GM13976 (cell line): ENCODE measurements around the gene MGARP.
"Not testable (repeated sequence)": the region's sequence is repeated elsewhere in the genome, so short reads cannot be mapped to it uniquely, and the experiment has no call there.

Source experiments
- DNase-seq: peaks from one replicate; pipeline ENCODE4 v3.0.0; 2012; ENCODE audit warnings: low spot score
- CTCF ChIP-seq: IDR thresholded peaks from 2 replicates; pipeline ENCODE4 v1.5.1; 2012; ENCODE audit warnings: borderline replicate concordance, mild to moderate bottlenecking; ENCODE audit not compliant: insufficient read depth; ENCODE audit errors: extremely low read depth, missing control alignments, control extremely low read depth
- in situ Hi-C: fragments of 300-500 bp; cut with MboI; formaldehyde crosslinking; loops from one replicate; pipeline ENCODE4 v1.12.0; 2022; ENCODE audit warnings: low sequenced_read_pairs, mixed read lengths, inconsistent platforms; ENCODE audit not compliant: unreplicated experiment

MGARP gene

GRCh38 chr4:139265654-139266053 is 14.4 kb downstream of the MGARP start:
- in situ Hi-C loops = no loop called here
- DNase-seq = no peak
- no peak for TF ChIP-seq CTCF

- in situ Hi-C loops = no loop called here
- TF ChIP-seq CTCF = no peak
- no peak for DNase-seq
Measured at GRCh38 chr4:139256349-139256748, 23.7 kb downstream of the MGARP start.

GRCh38 chr4:139255581-139255980 is 24.4 kb downstream of the MGARP start:
- DNase-seq, in situ Hi-C loops: not testable (repeated sequence)

GRCh38 chr4:139253713-139254112 is 26.3 kb downstream of the MGARP start:
- in situ Hi-C loops = no loop called here
- TF ChIP-seq CTCF = no peak
- DNase-seq = no peak

- no peak for DNase-seq
- no peak for TF ChIP-seq CTCF
- in situ Hi-C loops = no loop called here
Measured at GRCh38 chr4:139253046-139253445, 27.0 kb downstream of the MGARP start.

- no peak for DNase-seq
- in situ Hi-C loops = no loop called here
- TF ChIP-seq CTCF = no peak
Measured at GRCh38 chr4:139247700-139248238, 32.3 kb downstream of the MGARP start.

GRCh38 chr4:139247241-139247640 is 32.8 kb downstream of the MGARP start:
- no peak for TF ChIP-seq CTCF
- in situ Hi-C loops = no loop called here
- no peak for DNase-seq
